ENCODE results near the gene PGC.

PGC gene

DNA sequence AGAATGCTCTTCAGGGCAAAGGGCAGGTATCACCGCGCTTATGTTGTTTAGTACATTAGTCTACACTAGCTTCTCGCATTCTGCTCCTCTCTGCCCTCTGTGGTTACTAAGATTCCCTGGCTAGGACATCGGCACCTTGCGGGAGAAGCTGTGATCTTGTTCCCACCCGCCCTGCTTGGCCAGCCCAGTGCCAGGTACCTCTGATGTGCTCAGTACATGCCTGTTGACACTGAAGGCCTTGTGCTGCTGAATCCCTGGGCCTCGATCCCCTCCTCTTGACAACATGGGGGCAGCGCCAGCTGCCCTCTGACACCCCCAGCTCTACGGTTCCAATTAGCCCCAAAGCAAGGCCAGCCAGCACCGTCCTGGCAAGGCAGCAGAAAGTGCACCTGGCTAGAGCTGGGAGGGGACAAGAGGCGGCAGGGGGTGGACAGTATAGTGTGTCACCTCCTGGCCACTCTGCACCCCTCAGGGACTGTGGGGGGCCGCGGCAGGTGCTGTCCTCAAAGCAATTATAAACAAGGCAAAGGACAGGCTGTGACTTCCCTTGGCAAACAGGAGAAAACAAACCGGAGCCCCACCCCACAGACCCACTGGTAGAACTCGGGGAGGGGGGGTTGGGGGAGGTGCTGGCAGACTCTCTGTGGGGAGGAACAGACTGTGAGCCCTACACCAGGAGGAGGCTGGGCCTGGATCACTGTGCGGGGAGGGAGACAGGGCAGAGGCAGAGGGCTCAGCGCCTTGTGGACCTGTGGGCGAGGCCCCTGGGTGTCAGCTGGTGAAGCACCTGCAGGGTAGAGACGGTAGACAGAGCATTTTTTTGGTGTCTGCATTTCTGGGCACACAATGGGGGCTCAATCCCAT is 18.9 kb downstream of the PGC start:
- no peak for DNase-seq

DNA sequence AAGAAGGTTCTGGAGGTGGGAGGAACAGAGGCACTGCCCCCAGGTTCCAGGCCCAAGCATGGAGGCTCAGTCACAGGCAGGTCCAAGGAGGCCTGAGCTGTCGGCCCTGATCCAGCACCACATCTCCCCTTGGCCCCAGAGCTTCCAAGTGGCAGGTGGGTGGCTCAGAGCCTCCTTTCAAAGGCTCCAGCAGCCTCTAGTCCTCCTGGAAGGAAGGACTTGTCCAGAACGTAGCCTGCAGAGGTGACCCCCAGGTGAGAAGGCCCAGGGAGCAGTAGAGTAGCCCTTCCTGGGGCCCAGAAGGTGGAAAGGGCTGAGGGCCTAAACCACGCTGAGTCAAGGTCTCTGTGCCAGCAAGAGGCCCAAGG is 19.5 kb downstream of the PGC start:
- DNase-seq, result no peak

DNA sequence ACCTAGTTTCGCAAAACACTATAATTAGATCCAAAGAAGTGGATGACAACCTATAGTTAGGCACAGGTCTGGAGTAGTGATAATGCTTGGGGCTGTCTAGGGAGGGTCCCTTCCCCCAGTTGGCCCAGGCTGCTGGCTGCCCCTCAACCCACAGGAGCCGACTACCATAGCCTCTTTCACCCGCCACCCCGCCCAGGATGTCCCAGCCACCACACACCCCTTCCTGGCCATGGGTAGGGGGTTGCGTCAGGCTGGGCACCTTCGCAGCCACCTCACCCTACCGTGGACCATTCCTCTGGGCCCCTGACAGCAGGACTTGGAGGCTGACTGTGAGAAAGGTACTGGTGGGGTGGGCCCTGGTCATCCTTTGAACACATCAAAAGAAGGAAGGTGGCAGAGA is 20.3 kb downstream of the PGC start:
- DNase-seq, result no peak

DNA sequence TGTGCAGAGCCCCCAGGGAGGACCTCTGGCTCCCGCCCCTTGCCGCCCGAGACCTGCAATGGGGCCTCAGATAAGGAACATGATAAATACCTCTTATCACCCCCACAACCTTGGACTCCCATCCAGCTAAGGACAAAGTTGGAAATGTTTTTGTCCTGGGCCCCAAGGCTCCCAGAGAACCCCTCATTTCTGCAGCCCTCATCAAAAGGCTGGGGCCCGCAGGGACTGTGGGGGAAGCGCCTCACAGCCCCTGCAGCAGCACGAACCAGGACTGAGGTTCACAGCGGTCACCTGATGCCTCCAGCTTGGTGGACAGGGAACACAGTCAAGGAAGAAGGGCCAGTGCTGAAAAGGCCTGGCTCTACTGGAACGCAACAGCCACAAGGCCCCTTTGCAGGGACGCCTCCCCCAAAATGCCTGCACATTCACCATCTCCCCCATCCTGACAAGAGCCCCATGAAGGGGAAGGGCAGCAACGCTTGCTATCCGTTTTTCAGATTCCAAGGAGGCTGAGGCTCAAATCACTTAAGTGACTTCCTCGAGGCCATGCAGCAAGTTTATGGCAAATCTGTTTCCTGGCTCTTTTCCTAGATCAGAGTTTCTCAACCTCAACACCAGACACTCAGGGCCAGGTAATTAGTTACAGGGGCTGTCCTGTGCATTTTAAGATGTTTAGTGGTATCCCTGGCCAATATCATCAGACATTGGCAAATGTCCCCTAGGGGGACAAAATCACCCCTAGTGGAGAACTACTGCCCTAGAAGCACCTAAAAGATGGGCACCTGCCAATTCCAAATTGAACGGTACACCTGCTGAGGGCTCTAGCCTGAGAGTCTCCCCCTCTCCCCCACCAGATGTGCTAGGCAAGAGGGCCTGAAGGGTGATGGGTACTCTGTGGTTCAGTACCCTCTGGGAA is 22.4 kb downstream of the PGC start:
- no peak for DNase-seq

DNA sequence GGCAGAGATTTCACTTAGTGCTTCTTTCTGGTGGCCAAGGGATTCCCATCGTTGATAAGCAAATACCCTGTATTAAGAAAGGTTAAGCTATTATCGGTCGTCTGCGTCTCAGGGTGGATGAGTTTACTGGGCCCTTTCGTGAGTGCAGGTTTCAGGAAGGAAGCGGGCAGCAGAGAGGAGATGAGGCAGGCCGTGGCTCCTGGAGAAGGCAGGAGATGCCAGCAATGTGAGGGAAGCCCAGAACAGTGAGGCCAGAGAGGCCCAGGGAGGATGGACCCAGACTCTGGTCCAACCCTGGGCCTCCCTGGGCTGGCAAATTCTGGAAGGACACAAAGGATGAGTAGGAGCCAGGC is 23.0 kb downstream of the PGC start:
- no peak for DNase-seq

DNA sequence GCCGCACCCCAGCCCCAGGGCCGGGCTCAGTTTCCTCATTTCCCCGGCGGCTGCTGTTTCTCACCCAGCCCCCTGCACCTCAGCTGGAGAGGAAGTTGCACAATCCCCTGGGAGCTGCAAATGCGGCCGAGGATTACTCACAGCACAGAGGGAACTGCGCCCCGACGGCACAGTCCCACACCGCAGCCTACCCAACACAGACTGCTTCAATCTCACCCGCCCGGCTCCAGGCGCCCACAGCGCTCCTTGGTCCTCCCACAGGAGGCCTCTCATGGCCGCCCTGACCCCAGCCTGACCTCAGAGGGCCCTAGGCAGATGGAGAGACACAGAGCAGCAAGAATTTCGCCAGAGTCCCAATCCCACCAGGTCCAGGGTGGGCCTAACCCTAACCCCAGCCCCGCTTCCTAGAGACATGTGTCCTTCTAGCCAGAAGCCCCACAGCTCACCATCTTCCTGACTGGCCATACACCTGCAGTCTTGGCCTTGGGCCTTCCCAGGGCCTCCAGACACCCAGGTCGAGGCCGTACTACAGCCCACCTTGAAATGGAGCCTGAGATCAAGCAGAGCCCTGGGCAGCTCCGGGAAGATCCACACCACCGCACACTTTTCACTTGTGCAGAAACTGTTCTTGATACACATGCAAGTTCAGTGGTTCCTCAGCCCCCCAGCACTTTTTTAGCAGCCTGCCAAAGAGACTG is 23.5 kb downstream of the PGC start:
- no peak for DNase-seq

DNA sequence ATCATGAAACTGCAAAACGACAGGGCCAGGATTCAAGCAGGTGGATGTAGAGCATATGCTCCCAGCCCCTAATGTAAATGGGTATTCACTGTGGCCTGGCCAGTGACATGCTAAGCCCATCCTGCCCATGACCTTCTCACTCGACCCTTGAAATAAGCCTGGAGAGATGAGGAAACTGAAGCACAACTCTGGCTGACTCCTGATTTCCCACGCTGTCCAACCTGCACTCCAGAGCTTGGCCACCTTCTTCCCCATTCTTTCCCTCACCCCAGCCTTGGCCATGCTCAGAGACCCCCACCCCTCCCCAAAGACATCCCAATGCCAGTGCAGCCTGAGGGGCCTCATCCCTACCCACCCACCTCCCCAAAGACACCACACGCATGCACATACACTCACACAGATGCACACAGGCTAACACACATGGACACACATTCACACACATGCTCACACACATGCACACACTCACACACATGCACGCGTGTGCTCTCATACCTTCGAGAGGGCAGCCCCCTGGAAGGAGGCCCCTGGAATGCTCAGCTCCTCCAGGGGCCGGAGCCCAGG is 24.1 kb downstream of the PGC start:
- no peak for DNase-seq

DNA sequence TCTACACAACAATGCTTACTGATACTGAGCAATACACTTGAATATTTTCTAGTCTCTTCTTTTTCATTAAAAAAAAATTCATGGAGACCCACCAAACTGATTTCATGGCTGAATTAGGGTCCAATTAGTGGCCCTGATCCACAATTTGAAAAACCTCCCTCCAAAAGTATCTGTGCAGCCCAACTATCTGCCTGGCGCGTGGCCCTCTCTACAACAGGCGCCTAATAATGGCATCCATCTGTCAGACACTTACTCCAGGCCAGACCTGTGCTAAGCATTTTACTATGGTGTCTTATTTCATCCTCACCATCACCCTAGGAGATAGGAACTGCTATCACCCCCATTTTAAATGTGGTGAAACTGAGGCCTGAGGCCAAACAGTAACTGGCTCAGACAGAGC is 25.8 kb downstream of the PGC start:
- DNase-seq, result no peak

DNA sequence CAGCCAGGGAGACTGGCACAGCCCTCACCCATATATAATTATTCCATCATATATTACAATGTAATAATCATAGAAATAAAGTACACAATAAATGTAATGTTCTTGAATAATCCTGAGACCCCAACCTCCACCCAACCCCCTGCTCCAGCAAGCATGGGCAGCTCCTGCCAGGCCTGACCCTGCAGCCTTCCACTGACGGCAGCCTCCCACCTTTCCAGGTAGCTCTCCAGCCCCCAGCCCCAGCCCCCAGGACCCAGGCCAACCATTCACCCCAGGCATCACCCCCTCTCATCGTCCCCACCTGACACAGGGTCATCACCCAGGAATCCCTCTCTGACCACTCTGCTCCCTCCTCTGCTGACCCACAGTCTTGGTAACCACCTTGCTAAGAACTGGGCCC is 26.4 kb downstream of the PGC start:
- no peak for DNase-seq

DNA sequence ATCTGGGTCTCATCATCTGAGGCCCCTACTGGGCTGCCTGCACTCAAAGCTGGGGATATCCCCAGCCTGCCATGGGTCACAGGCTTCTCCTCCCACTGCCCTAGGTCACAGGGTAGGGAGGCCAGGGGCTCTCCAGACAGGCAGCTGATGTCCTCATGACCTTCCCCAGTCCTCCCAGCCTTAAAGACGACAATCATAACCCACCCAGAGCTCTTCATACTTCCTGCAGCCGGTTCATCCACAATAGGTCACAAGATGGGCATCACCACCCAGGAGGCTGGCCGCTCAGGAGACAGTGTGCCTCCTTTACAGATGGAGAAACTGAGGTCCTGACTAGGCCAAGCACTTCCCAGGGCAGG is 27.0 kb downstream of the PGC start:
- DNase-seq, result no peak

DNA sequence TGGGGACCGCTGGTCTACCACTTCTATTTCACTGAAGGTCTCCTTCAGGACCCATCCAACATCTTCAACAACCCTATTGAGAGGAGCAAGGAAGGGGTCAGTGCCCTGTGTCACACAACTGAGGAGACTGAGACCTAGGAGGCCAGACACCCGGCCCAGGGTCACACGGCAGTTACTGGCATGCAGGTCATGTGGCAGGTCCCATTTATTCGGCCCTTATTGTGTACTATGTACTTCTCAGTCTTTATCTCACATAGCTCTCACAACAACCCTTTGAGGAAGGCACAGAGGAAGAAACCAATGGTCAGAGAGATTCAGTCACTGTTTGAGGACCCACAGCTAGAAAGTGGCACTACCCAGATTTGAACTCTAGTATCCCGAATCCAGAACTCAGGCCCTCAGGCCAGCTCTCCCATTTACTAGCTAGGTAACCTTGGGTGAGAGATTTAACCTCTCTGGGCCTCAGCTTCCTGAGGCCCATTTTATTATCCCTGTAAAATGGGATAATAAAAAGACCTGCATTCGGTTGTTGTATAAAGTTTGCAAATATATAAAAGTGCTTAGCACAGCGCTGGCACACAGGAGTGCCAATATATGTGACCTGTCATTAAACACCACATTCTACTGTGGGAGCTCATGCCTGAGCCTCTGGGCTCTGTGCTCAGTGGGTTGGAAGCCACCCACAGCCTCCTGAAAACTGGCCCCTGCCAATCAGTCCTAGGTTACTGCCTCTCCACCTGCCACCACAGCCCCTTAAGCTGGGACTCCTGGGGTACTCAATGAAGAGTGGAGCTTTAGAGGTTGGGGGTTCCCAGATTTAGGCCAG is 27.5 kb downstream of the PGC start:
- DNase-seq, result no peak

DNA sequence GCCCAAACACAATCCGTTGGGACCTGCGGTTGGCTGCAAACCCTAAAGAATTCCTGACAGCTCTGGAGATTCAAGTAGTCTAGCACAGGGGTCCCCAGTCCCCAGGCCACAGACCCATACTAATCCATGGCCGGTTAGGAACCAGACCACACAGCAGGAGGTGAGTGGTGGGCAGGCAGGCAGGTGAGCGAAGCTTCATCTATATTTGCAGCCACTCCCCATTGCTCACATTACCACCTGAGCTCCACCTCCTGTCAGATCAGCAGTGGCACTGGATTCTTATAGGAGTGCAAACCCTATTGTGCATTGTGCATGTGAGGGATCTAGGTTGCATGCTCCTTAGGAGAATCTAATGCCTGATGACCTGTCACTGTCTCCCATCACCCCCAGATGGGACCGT is 28.4 kb downstream of the PGC start:
- DNase-seq, result no peak

DNA sequence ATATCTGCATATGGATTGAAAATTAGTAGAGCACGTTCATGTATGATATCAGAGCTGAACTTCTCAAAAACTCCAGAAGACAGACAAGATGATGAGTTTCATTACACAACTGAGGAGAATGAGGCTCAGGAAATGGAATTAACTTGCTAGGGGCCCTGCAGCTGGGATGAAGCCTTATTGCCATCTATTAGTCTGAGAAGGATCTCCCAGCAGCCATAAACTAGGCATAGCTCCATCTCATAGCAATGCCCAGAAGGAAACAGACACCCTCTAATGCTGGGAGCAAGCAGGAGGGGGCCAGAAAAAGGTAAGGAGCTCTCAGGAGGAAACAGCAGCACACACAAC is 29.8 kb downstream of the PGC start:
- no peak for DNase-seq

DNA sequence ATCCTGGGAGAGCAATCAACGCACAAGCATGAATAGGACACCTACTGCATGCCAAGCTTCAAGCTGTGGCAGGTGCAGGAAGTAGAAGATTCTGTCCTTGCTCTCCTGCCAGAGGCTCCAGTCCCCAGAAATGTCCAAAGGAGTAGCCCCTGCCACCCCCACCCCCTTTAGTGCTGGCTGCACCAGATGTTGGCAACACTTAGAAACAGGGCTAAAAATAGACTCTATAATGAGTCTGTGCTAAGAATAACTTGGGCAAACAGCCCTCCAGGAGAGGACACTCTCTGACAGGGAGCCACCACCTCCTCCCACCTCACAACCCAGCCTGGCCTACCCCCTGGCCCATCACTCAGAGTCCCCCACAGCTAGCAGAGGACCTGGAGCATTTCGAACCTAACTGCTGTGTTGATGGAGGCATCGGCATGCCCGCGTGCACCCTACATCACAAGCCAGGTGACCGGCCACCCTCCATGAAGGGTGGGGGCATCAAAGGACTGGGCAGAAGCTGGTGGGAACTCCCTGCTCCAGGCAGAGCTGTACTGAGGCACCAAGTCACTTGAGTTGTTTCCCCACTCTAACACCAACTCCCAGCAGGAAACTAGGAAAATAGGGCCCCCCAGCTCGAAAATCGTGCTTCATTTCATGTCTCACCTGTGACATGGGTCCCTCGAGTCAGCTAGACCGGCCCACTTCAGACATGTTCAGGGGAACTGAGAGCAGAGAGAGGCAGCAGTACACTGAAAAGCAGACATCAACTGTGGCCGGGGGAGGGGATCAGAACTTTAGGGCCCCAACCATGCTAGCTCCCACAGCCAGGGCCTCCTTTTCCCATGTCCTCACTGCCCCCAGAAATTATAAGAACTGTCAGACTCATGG is 30.4 kb downstream of the PGC start:
- DNase-seq, result no peak

DNA sequence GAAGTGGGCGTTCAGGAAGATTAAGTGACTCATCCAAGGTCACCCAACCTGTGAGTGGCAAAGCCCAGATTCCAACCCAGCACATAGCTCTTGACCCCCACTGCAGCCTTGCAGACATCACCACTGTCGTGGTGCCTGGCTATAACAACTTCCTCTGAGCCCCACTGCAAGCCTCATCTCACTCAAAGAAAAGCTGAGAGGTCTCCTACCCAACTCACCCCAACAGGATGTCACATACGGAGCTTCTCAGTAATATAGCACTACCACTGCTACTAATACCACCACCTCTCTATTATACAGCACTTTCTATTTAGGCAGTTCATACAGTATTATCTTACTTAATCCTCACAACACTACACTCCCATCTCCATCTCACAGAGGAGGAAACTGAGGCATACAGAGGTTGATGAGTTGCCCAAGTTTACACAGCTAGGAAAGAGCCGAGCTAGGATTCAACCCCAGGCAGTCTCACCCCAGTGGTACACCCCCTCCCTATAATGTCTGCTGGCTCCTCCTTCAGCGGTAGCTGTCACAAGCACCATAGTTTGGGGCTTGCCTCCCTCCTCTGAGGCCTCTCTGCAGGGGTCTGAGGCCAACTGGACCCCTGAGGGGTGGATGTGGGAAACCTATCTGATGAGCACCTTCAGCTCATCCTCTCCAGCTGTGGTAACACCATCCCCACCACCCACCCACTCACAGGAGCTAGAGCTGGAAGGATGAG is 31.2 kb downstream of the PGC start:
- DNase-seq, result no peak

DNA sequence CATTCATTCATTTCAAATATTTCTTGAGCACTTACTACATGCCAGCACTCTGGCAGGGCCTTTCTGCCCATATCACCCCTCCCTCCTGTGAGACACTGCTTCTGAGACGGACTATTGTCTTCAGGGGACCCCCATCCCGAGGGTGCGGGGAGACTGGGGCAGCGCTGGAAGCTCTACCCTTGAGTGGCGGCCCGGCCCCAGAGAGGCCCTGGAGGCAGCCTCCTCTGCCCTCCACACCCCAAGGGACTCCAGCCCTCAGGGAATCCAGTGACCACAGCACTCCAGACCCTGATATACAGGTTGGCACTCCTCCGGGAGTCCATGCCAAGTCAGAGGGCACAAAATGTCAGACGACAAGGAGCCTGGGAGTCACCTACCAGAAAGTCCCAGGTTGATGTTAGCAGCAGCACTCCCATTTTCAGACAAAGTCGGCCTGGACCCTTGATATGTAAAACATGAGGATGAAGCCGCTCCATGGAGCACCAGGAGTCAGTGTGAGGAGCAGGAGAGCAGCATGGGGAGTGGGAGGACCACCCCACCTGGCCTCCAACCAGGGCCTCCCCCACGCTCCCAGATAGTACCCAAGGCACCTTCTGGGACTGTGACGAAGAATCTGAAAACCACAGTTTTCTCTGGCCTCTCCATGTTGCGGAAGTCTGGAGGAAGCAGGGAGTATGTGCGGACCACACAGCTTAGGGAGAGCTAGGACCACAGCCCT is 32.5 kb downstream of the PGC start:
- DNase-seq, result no peak

DNA sequence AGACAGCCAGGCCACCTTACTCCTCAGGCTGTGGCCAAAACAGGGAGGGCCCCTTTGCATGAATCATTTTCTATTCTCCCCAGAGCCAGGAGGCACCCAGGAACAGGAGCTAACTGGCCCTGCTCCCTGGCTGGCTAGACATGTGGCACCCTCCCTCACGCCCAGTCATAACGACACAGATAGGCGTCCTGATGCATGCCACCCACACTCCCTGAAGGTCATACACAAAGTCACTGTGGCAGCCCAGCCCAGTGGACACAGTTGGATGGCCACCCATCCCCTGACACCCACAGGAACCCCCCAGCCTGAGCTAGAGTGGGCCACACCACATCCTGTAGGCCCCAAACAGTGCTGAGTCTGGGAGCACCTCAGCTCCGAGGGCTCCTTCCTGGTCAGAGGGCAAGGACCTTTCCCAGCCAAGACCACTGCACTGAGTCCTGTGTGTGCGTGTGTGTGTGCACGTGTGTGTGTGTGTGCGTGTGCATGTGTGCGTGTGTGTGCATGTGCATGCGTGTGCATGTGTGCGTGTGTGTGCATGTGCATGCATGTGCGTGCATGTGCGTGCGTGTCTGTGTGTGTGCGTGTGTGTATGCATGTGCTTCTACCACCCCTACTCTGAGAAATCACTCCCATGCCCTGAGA is 33.4 kb downstream of the PGC start:
- no peak for DNase-seq

DNA sequence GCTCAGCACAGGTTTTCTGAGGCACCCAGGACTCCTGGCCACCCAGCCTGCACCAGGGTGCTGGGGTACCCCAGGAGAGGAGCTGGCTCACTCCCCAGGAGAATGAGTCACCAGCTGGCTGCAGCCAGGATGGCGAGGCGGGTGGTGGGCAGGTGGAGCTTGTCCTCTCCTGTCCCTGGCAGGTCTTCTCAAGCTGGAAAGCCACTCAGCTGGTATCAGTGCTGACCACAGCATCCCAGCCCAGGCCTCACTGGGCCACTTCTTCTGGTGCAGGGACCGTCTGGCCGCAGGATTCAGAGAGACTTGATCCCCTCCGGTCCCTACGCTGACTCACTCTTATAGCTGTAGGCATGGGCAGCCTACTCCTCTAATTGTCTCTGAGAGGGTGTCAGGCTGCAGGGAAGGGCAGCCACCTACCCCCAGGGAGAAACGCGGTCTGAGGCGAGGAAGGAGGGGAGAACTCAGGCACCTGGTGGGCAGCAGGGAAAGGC is 34.0 kb downstream of the PGC start:
- no peak for DNase-seq

DNA sequence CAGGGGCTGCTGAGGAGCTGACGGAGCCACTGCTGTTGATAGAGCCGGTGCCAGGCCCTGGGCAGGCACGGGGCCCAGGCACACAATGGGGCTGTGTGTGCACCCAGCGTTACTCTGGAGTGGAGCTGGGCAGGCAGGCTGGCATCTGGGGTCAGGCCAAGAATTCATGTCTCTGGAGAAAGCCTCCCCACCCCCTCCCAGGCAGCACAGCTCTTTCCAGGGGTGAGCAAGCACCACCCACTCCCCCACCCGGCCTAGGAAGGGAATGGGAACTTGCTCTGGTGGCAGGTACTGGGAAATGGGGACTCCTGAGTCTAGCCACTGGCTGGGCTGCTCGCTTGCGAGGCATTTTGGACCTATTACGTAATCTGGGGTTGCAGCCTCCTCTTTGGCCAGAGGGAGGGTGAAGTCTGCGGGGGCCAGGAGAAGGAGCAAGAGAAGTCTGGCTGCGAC is 34.5 kb downstream of the PGC start:
- no peak for DNase-seq
